ENCODE results near the gene GRAMD1B.

- TF ChIP-seq CTCF (conservative IDR thresholded peaks at IDR 0.05) (no peak), ZFX (IDR thresholded peaks at IDR 0.05) (no peak)
These were observed 96.8 kb downstream of the GRAMD1B start for GRCh38 chr11:123526918-123527317.

Measured in C4-2B (cell line).